Stimulated activated CD8-positive, alpha-beta memory T cell treated with anti-CD3 and anti-CD28 coated beads, Interleukin-12 subunit alpha, Interleukin-12 subunit beta, amount 100 ng/mL, for 24 hours (primary cell): ENCODE data around the gene DNAH2.

Experiments used
- DNase-seq: peaks from one replicate; pipeline ENCODE4 v3.0.0-alpha.2; 2020; ENCODE audit errors: extremely low read depth

Gene DNAH2

GRCh38 chr17:7864995-7865650 is 147.6 kb downstream of the DNAH2 start:
- DNase-seq = no peak

- no peak for DNase-seq
Measured at GRCh38 chr17:7867881-7868329, 150.4 kb downstream of the DNAH2 start.

GRCh38 chr17:7873051-7873450 is 155.5 kb downstream of the DNAH2 start:
- DNase-seq = no peak

- no peak for DNase-seq
Measured at GRCh38 chr17:7875804-7876370, 158.3 kb downstream of the DNAH2 start.

GRCh38 chr17:7878234-7878633 is 160.7 kb downstream of the DNAH2 start:
- no peak for DNase-seq

- no peak for DNase-seq
Measured at GRCh38 chr17:7880076-7880868, 162.7 kb downstream of the DNAH2 start.

- no peak for DNase-seq
Measured at GRCh38 chr17:7881276-7882054, 163.9 kb downstream of the DNAH2 start.

- DNase-seq = no peak
Measured at GRCh38 chr17:7882068-7882467, 164.5 kb downstream of the DNAH2 start.

GRCh38 chr17:7882629-7883028 is 165.1 kb downstream of the DNAH2 start:
- DNase-seq = no peak
